NOMO-1 (cell line): ENCODE data around the gene DUS2.
A peak's percentile ranks its signal among the peaks of the same experiment; 100 is the strongest.
"Not testable (repeated sequence)": the region's sequence is repeated elsewhere in the genome, so short reads cannot be mapped to it uniquely, and the experiment has no call there.

Experiments used
- DNase-seq, 2 experiments: peaks; one replicate each; lab custom pipeline; 2025; ENCODE audit not compliant: unreplicated experiment in 2 of 2; lab: John Stamatoyannopoulos, UW

The DUS2 gene

GRCh38 chr16:67998231-67998778 is 24.8 kb upstream of the DUS2 start:
- not testable (repeated sequence) for DNase-seq

DNA sequence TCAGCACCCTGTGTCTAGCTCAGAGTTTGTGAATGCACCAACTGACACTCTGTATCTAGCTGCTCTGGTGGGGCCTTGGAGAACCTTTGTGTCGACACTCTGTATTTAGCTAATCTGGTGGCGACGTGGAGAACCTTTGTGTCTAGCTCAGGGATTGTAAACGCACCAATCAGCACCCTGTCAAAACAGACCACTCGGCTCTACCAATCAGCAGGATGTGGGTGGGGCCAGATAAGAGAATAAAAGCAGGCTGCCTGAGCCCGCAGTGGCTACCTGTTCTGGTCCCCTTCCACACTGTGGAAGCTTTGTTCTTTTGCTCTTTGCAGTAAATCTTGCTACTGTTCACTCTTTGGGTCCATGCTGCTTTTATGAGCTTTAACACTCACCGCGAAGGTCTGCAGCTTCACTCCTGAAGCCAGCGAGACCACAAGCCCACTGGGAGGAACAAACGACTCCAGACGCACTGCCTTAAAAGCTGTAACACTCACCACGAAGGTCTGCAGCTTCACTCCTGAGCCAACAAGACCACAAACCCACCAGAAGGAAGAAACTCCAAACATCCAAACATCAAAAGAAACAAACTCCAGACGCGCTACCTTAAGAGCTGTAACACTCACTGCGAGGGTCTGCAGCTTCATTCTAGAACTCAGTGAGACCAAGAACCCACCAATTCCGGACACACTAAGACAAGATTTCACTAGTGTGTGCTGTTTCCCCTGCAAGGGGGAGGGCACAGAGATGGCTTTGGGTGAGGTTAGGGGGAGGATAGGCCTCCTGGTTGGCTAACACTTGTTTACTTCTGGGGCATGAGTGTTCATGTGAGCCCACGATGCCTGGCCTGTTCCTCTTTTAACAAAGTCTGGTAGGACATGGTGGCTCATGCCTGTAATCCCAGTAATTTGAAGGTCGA is 24.1 kb upstream of the DUS2 start, which contains the start of gene DPEP2:
TSS of gene DPEP2 (minus strand) at position 706 of the 910 bp plus-strand sequence. CDS start 6,272 bp downstream, outside the sequence.
- DNase-seq: peak; percentile 88 to 91

GRCh38 chr16:67999985-68000384 is 23.1 kb upstream of the DUS2 start:
- DNase-seq: peak; percentile 45 to 58

DNA sequence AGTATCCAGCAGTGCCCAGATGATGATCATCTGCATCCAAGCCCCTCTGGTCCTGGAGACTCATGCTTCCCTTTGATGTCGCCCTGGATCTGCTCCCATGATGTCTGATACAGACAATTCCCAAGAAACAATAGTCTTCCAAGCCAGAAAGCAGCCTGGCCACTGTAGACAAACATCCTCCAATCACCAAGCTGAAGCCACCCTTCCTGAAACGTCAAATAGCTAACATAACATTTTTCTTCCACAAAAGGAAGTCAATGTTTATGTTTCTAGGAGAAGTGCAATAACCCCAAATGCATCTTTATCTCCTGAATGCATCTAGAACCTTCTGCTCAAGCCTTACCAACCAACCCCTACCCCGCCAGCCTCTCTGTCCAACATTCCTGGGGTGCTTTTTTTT is 22.6 kb upstream of the DUS2 start:
- DNase-seq: no peak

GRCh38 chr16:68003031-68003430 is 20.1 kb upstream of the DUS2 start:
- no peak for DNase-seq

GRCh38 chr16:68005211-68005610 is 17.9 kb upstream of the DUS2 start:
- no peak for DNase-seq

DNA sequence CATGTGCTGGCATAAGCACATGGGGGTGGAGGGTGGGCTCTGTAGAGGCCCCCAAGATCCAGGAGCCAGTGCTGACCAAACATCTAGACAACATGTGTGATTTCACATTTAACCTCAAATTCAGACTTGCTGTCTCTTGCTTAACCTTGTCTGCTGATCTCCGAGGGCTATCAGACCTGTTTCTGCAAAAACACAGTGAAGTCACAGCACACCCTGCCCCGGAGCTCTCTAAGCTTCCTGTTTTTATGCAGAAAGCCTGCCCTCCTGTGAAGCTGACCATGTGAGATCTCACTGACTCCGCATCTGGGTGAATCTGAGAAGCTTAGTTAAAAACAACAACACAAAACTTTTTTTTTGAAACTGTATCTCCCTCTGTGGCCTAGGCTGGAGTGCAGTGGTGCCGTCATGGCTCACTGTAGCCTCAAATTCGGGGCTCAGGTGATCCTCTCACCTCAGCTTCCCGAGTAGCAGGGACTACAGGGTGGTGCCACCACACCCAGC is 17.2 kb upstream of the DUS2 start:
- peak; percentile 76 to 96 for DNase-seq

DNA sequence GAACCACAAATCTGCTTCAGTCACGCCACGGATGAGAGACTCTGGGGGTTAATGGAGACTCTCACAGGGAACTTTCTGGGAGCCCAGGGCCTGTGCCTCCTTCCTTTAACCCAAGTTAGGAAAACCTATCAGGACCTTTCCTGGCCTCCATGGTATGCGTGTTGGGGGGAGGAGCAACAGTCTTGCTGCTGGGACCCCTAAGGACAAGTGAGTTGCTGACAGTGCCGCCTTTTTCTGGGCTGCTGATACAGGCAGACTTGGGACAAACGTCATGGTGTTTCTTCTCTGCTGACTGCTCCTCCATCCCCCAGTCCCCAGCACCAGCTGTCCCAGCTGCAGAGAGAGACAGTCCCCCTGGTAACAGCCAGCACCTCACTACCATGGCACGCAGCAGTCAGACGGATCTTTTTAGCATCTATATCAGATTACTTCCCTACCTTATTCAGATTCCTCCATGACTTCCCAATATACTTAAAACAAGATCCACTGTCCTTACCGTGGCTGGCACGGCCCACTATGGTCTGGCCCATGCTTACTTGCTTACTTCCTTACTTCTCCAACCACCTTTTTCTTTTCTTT is 13.8 kb upstream of the DUS2 start:
- no peak for DNase-seq

DNA sequence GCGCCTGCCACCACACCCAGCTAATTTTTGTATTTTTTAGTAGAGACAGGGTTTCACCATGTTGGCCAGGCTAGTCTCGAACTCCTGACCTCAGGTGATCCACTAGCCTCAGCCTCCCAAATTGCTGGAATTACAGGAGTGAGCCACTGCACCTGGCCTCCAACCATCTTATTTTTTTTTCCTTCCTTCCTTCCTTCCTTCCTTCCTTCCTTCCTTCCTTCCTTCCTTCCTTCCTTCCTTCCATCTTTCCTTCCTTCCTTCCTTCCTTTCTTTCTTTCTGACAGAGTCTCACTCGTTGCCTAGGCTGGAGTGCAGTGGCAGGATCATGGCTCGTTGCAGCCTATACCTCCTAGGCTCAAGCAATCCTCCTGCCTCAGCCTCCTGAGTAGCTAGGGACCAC is 13.2 kb upstream of the DUS2 start:
- not testable (repeated sequence) for DNase-seq

DNA sequence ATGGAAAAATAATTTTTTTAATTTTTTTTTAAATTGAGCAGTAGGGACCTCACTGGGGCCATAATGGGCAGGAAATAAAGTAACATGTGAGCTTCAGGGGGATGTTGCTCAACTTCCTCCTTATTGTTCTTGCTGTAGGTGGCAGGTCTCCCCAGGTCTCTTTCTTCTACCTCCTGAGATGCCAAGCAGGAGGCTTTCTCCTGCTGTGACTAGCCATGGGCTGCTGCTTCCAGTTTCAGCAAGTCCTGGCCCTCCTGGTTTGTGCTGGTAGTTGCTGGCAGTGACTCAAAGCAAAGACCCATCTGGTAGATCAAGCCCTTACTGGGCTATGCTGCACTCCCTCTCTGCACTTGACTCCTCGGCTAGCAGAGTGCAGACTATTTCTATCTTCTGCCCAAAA is 9.6 kb upstream of the DUS2 start:
- DNase-seq: peak; percentile 57 to 74

GRCh38 chr16:68015681-68016080 is 7.4 kb upstream of the DUS2 start, which contains the start of gene DPEP2NB:
Gene DPEP2NB, minus strand, starts transcription at chr16:68015911. Its CDS starts 141 bp downstream, at chr16:68015770.
- DNase-seq: no peak

- no peak for DNase-seq
Observed at GRCh38 chr16:68019167-68019680, 3.9 kb upstream of the DUS2 start.

- no peak for DNase-seq
Observed at GRCh38 chr16:68021490-68021889, 1.6 kb upstream of the DUS2 start.

- DNase-seq: no peak
Observed at GRCh38 chr16:68022278-68022727, 781 bp upstream of the DUS2 start.

DNA sequence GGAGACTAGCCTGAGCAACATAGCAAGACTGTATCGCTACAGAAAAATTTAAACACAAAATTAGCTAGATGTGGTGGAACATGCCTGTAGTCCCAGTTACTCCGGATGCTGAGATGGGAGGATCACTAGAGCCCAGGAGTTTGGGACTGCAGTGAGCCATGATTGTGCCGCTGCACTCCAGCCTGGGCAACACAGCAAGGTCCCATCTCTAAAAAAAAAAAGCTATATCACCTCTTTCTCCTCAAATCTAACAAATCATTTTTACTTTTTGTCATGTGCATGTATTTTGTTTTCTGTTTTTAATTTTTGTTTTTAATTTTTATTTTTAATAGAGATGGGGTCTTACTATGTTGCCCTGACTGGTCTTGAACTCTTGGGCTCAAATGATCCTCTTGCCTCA is 5.9 kb downstream of the DUS2 start:
- no peak for DNase-seq

- not testable (repeated sequence) for DNase-seq
Observed at GRCh38 chr16:68030108-68030507, 7.0 kb downstream of the DUS2 start.

DNA sequence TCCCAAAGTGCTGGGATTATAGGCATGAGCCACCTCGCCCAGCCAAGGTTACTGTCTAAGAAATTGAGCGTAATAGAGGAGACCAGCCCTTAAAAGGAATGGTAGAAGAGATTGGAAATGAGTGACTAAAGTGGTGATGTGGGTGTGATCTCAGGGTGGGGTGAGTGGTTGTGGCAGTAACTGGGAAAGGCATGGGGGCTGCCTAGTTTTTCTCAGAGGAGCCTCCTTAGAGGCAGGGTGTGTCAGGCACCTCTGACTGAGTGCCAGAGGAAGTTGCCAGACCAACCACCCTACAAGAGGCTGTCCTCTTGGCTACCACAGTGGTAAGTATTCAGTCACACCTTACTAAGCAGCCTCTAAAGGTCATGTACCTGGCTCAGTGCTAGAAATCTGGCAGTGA is 8.9 kb downstream of the DUS2 start:
- no peak for DNase-seq

- DNase-seq: no peak
Observed at GRCh38 chr16:68033101-68033500, 10.0 kb downstream of the DUS2 start.

GRCh38 chr16:68035227-68035626 is 12.1 kb downstream of the DUS2 start:
- DNase-seq: no peak

- peak; percentile 15 to 66 for DNase-seq
Observed at GRCh38 chr16:68037841-68038597, 14.9 kb downstream of the DUS2 start.
